H1 (cell line): ENCODE results near the gene AGRN. TPM values are rescaled to one million over a fixed set of nuclear protein-coding genes. Genes with fewer than 3 reads are reported as not detected.

Experiments used
- CTCF ChIA-PET: fragments of 300-600 bp; sonication (Branson Sonifier 250); formaldehyde crosslinking; loops from one replicate; lab custom pipeline; 2021; ENCODE audit not compliant: partially characterized antibody; lab: Charles Lee
- POLR2A ChIA-PET: fragments of 300-600 bp; sonication (Branson Sonifier 250); formaldehyde crosslinking; loops from one replicate; lab custom pipeline; 2021; ENCODE audit warnings: inconsistent platforms; ENCODE audit not compliant: partially characterized antibody; lab: Charles Lee
- DNase-seq, 2 experiments: peaks; one replicate each; pipeline versions ENCODE4 v3.0.0 to v3.0.0-alpha.2; 2010 to 2022; ENCODE audit warnings: low spot score in 2 of 2, low read depth in 1 of 2, mixed read lengths in 1 of 2
- FAIRE-seq: peaks from 2 replicates; lab custom pipeline; 2011; peaks lifted over from hg19 to GRCh38; lab: Jason Lieb, UNC
- H2AFZ ChIP-seq: 2 replicates; pipeline ENCODE4 v1.8.1; 2012; ENCODE audit warnings: low read length, inconsistent platforms
- H2AK5ac ChIP-seq: 2 replicates; pipeline ENCODE4 v1.6.1; 2013; ENCODE audit warnings: low read depth, low read length
- H2BK120ac ChIP-seq: replicated peaks from 2 replicates; pipeline ENCODE3; 2013; ENCODE audit warnings: low read depth, low read length, inconsistent platforms
- H2BK12ac ChIP-seq: 2 replicates; pipeline ENCODE4 v1.6.1; 2013; ENCODE audit warnings: low read depth, low read length
- H2BK15ac ChIP-seq: 2 replicates; pipeline ENCODE4 v1.6.1; 2013; ENCODE audit warnings: low read length
- H2BK20ac ChIP-seq: 2 replicates; pipeline ENCODE4 v1.6.1; 2013; ENCODE audit warnings: low read length
- H2BK5ac ChIP-seq: 2 replicates; pipeline ENCODE4 v1.6.1; 2013; ENCODE audit warnings: low read depth, low read length
- H3K14ac ChIP-seq: 2 replicates; pipeline ENCODE4 v1.6.1; 2013; ENCODE audit warnings: inconsistent platforms; ENCODE audit not compliant: insufficient read length
- H3K18ac ChIP-seq: 2 replicates; pipeline ENCODE4 v1.6.1; 2013; ENCODE audit warnings: low read length; ENCODE audit errors: extremely low read depth
- H3K23ac ChIP-seq: 2 replicates; pipeline ENCODE4 v1.6.1; 2013; ENCODE audit warnings: inconsistent platforms; ENCODE audit not compliant: insufficient read length
- H3K23me2 ChIP-seq: 2 replicates; pipeline ENCODE4 v1.6.1; 2013; ENCODE audit warnings: low read depth, low read length
- H3K27ac ChIP-seq: 2 replicates; pipeline ENCODE4 v1.6.1; 2011; ENCODE audit warnings: low read depth, low read length, inconsistent platforms
- H3K27me3 ChIP-seq, 4 experiments: replicated peaks in 1 of 4; 1 replicate in 1 of 4; 2 replicates in 3 of 4; pipeline versions ENCODE4 v1.6.1 to v1.8.1; 2011 to 2013; ENCODE audit warnings: low read length in 3 of 4, mild to moderate bottlenecking in 3 of 4, inconsistent platforms in 2 of 4, mixed read lengths in 2 of 4, moderate library complexity in 1 of 4; ENCODE audit not compliant: control insufficient read depth in 3 of 4, insufficient read depth in 3 of 4; ENCODE audit errors: extremely low read depth in 1 of 4
- H3K36me3 ChIP-seq, 4 experiments: 2 replicates each; pipeline versions ENCODE4 v1.6.1 to v1.8.1; 2011 to 2013; ENCODE audit warnings: mild to moderate bottlenecking in 4 of 4, low read length in 3 of 4, moderate library complexity in 2 of 4, control low read depth in 1 of 4, inconsistent platforms in 1 of 4; ENCODE audit not compliant: insufficient read depth in 4 of 4, control insufficient read depth in 2 of 4
- H3K4ac ChIP-seq: replicated peaks from 2 replicates; pipeline ENCODE3; 2013; ENCODE audit warnings: low read length, low read depth, mixed read lengths, inconsistent platforms; ENCODE audit not compliant: insufficient read length
- H3K4me1 ChIP-seq, 4 experiments: replicated peaks in 1 of 4; 1 replicate in 1 of 4; 2 replicates in 3 of 4; pipeline versions ENCODE4 v1.6.1 to v1.8.1; 2011 to 2013; ENCODE audit warnings: low read length in 3 of 4, inconsistent platforms in 2 of 4, mixed read lengths in 1 of 4; ENCODE audit not compliant: insufficient read depth in 4 of 4, control insufficient read depth in 3 of 4
- H3K4me2 ChIP-seq, 2 experiments: 2 replicates each; pipeline versions ENCODE4 v1.6.1 to v1.8.1; 2011 to 2013; ENCODE audit warnings: low read depth in 2 of 2, low read length in 2 of 2, control low read depth in 1 of 2, inconsistent platforms in 1 of 2, mild to moderate bottlenecking in 1 of 2; ENCODE audit not compliant: insufficient read depth in 1 of 2
- H3K4me3 ChIP-seq, 4 experiments: fragments of 200-600, 300-600 bp in 1 of 4; sonication (generic), shearing (Covaris generic), sonication (Bioruptor Twin) in 1 of 4; 2 replicates each; pipeline versions ENCODE4 v1.5.1 to v1.8.1; 2011 to 2016; ENCODE audit warnings: low read length in 4 of 4, low read depth in 3 of 4, control low read depth in 2 of 4, inconsistent platforms in 2 of 4, mild to moderate bottlenecking in 2 of 4, mixed read lengths in 1 of 4, moderate library complexity in 1 of 4; ENCODE audit not compliant: insufficient read depth in 2 of 4; ENCODE audit errors: extremely low read depth in 1 of 4
- H3K56ac ChIP-seq: replicated peaks from 2 replicates; pipeline ENCODE3; 2013; ENCODE audit warnings: low read depth, mild to moderate bottlenecking, mixed read lengths, low read length, inconsistent platforms; ENCODE audit not compliant: insufficient read length
- H3K79me1 ChIP-seq: 2 replicates; pipeline ENCODE4 v1.6.1; 2013; ENCODE audit warnings: low read depth, low read length, control low read depth
- H3K79me2 ChIP-seq, 2 experiments: 2 replicates each; pipeline versions ENCODE4 v1.6.1 to v1.8.1; 2012 to 2013; ENCODE audit warnings: low read length in 2 of 2, mild to moderate bottlenecking in 2 of 2, inconsistent platforms in 1 of 2; ENCODE audit not compliant: insufficient read depth in 2 of 2, control insufficient read depth in 1 of 2
- H3K9ac ChIP-seq, 4 experiments: replicated peaks in 1 of 4; 1 replicate in 1 of 4; 2 replicates in 3 of 4; pipeline versions ENCODE4 v1.6.1 to v1.8.1; 2011 to 2013; ENCODE audit warnings: low read depth in 3 of 4, low read length in 3 of 4, control low read depth in 2 of 4, mild to moderate bottlenecking in 2 of 4, moderate library complexity in 2 of 4, inconsistent platforms in 1 of 4; ENCODE audit errors: extremely low read depth in 1 of 4
- H3K9me3 ChIP-seq, 2 experiments: 2 replicates each; pipeline versions ENCODE4 v1.6.1 to v1.8.1; 2012 to 2013; ENCODE audit warnings: mild to moderate bottlenecking in 2 of 2, moderate library complexity in 2 of 2, control low read depth in 1 of 2, inconsistent platforms in 1 of 2, low read depth in 1 of 2, low read length in 1 of 2, mixed read lengths in 1 of 2; ENCODE audit not compliant: insufficient read depth in 2 of 2
- H4K20me1 ChIP-seq, 2 experiments: replicated peaks in 1 of 2; 2 replicates each; pipeline versions ENCODE3 to v1.8.1; 2011 to 2013; ENCODE audit warnings: inconsistent platforms in 2 of 2, low read length in 2 of 2, mild to moderate bottlenecking in 1 of 2; ENCODE audit not compliant: insufficient read depth in 2 of 2, control insufficient read depth in 1 of 2
- H4K5ac ChIP-seq: 2 replicates; pipeline ENCODE4 v1.6.1; 2013; ENCODE audit warnings: low read length, low read depth, mixed read lengths, inconsistent platforms; ENCODE audit not compliant: insufficient read length
- H4K8ac ChIP-seq: 2 replicates; pipeline ENCODE4 v1.8.0; 2013; ENCODE audit warnings: mild to moderate bottlenecking, moderate library complexity, low read length, inconsistent platforms; ENCODE audit not compliant: insufficient read depth; ENCODE audit errors: extremely low read depth
- H4K91ac ChIP-seq: replicated peaks from 2 replicates; pipeline ENCODE3; 2013; ENCODE audit warnings: low read length, mixed read lengths, inconsistent platforms; ENCODE audit not compliant: insufficient read length
- BCL11A ChIP-seq, 2 experiments: IDR thresholded peaks; one replicate each; pipeline ENCODE4 v1.6.1; 2011; ENCODE audit warnings: low read depth in 2 of 2, low read length in 2 of 2, mild to moderate bottlenecking in 2 of 2
- WGBS, 2 experiments: shearing (Covaris generic) in 1 of 2; methylation state at CpG; one replicate each; pipeline versions ENCODE4 v1.1.6 to v1.1.7; 2013 to 2015; ENCODE audit warnings: low lambda C conversion rate in 2 of 2, mixed read lengths in 2 of 2, inconsistent platforms in 1 of 2, low coverage in 1 of 2, missing lambda C conversion rate in 1 of 2; ENCODE audit not compliant: insufficient replicate concordance in 2 of 2, insufficient coverage in 1 of 2, insufficient read length in 1 of 2; ENCODE audit errors: extremely low coverage in 1 of 2, missing lambda C conversion rate in 1 of 2; 5-methylcytosine and 5-hydroxymethylcytosine counted together
- polyA plus RNA-seq, 7 experiments: library from polyadenylated mRNA; depleted of rRNA in 3 of 7; stranded (reverse) in 5 of 7; unstranded in 2 of 7; fragments of >200 nt in 5 of 7; fragments of 200-250 nt in 2 of 7; gene quantifications; 1 replicate in 5 of 7; 2 replicates in 1 of 7; 4 replicates in 1 of 7; pipeline versions ENCODE4 v1.2.1 to v1.2.3, GENCODE V29; 2011 to 2013; ENCODE audit warnings: missing spikeins in 2 of 7, mixed read lengths in 2 of 7
- total RNA-seq: library from RNA; stranded (reverse); fragmentation: NEBNext Ultra II Directional; extraction: Animal tissue kit (Norgen Biotek cat#: 25700); gene quantifications from 2 replicates; pipeline ENCODE4 v1.2.1, GENCODE V29; 2021

Gene AGRN
- total and polyA plus RNA-seq, 2 of the 8 experiments (the other 6 are each of a cell fraction or from before 2014, with no cell fraction given), result 52.3 to 155 TPM

DNA sequence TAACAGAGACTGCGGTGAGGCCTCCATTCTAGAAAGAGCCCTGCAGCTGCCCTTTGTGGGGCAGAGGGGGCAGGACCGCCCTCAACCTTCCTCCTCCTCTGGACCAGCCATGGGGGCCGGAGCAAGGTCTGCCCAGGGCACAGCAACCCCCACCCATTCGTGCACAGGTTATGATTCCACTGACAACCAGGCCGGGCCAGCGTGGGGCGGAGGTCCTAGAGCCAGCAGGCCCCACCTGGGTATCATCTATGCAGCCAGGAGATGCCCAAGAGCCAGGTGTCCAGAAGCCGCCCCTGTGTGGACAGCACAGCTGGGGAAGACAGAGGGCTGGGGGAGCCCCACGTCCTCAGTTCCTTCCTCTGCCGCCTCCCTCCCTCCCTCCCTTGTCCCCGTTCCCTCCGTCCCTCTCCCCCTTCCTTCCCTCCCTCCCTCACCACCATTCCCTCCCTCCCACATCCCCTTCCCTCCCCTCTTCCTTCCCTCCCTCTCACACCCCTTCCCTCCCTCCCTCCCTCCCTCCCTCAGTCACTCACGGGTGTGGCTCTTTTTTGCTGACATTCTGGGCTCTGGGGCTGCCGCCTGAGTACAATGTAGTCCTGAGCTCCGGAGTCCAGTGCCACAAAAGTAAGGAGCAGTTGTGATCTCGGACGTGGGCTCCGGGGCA, 41.9 kb downstream of the AGRN start:
- H2BK5ac ChIP-seq, result no peak overlapping the region
- peaks cover 7% of the 10 kb centered on the region; the same call in 1 of the 2 replicates for H3K23me2 ChIP-seq
- no peak overlapping the region for H3K56ac ChIP-seq
- H2AK5ac ChIP-seq, result no peak overlapping the region
- no peaks in the 10 kb centered on the region for H3K36me3 ChIP-seq
- H3K14ac ChIP-seq, result no peak overlapping the region
- no peak overlapping the region for H4K8ac ChIP-seq
- DNase-seq, result no peak
- no peaks in the 10 kb centered on the region for H3K79me2 ChIP-seq
- no peak overlapping the region for H3K27ac ChIP-seq
- H3K79me1 ChIP-seq, result no peaks in the 10 kb centered on the region
- 76% methylated on average over 12 of the region's 18 CpGs; no CpG with 5 or more reads in 1 of the 2 experiments for WGBS, 2 experiments
- H2BK120ac ChIP-seq, result no peak overlapping the region
- H3K18ac ChIP-seq, result no peak overlapping the region
- no peak overlapping the region for H4K5ac ChIP-seq
- no peak overlapping the region for H3K9ac ChIP-seq
- no peak overlapping the region for H3K4me3 ChIP-seq
- no peak overlapping the region for H2AFZ ChIP-seq
- ChIA-PET POLR2A (interaction anchor here (1.0 to 3.0 kb wide), 4 partner anchors 22 to 95 kb away, joined by 3 to 17 read pairs (median 3); no protein-coding TSS in a partner anchor), CTCF (interaction anchor here (0.6 to 10.2 kb wide), 14 partner anchors 8 to 239 kb away, joined by 3 to 80 read pairs (median 5); partner anchors contain the start of genes ISG15 and PERM1)
- no peak overlapping the region for H2BK15ac ChIP-seq
- no peaks in the 10 kb centered on the region for H3K9me3 ChIP-seq
- H3K4me2 ChIP-seq, result no peak overlapping the region
- TF ChIP-seq BCL11A (IDR thresholded peaks at IDR 0.05; ENCODE audit: low read depth in 2 of 2, low read length in 2 of 2), result no peak
- H4K20me1 ChIP-seq, result peaks cover 0 to 10% of the 10 kb centered on the region in 2 experiments
- no peak for FAIRE-seq
- no peak overlapping the region for H2BK12ac ChIP-seq
- H3K4me1 ChIP-seq, result peaks cover 0 to 18% (median 11%) of the 10 kb centered on the region in 4 experiments; a peak in 5 of 7 replicates
- no peak overlapping the region for H2BK20ac ChIP-seq
- no peak overlapping the region for H4K91ac ChIP-seq
- H3K4ac ChIP-seq, result no peak overlapping the region
- peaks cover 9 to 49% (median 33%) of the 10 kb centered on the region in 4 experiments for H3K27me3 ChIP-seq
- no peak overlapping the region for H3K23ac ChIP-seq
